Glutamatergic neuron (in vitro differentiated cells): Measurements from ENCODE around the gene CPN2. TPM values are rescaled to one million over a fixed set of nuclear protein-coding genes. Genes with fewer than 3 reads are reported as not detected.

Experiments used
- DNase-seq: peaks from one replicate; pipeline ENCODE4 v3.0.0; 2022
- H3K27ac Mint-ChIP-seq: one replicate; pipeline ENCODE4 v1.8.0; 2020; ENCODE audit warnings: mild to moderate bottlenecking, mixed read lengths, inconsistent platforms; ENCODE audit not compliant: unreplicated experiment
- H3K27me3 Mint-ChIP-seq: one replicate; pipeline ENCODE4 v1.8.0; 2020; ENCODE audit warnings: mild to moderate bottlenecking, moderate library complexity, mixed read lengths, inconsistent platforms; ENCODE audit not compliant: unreplicated experiment
- H3K36me3 Mint-ChIP-seq: one replicate; pipeline ENCODE4 v1.8.0; 2020; ENCODE audit warnings: mild to moderate bottlenecking, mixed read lengths, inconsistent platforms; ENCODE audit not compliant: unreplicated experiment
- H3K4me1 Mint-ChIP-seq: one replicate; pipeline ENCODE4 v1.8.0; 2020; ENCODE audit warnings: mild to moderate bottlenecking, low read depth, mixed read lengths, inconsistent platforms; ENCODE audit not compliant: unreplicated experiment
- H3K4me3 Mint-ChIP-seq: one replicate; pipeline ENCODE4 v1.8.0; 2020; ENCODE audit warnings: mild to moderate bottlenecking, mixed read lengths, inconsistent platforms; ENCODE audit not compliant: unreplicated experiment
- H3K9me3 Mint-ChIP-seq: one replicate; pipeline ENCODE4 v1.8.0; 2020; ENCODE audit warnings: mild to moderate bottlenecking, moderate library complexity, mixed read lengths, inconsistent platforms; ENCODE audit not compliant: unreplicated experiment
- CTCF ChIP-seq: fragments of 200-600 bp; sonication (generic); IDR thresholded peaks from one replicate; pipeline ENCODE4 v1.5.0; 2021; ENCODE audit not compliant: partially characterized antibody, unreplicated experiment
- long read RNA-seq: library from polyadenylated mRNA; unstranded; transcript quantifications from one replicate; pipeline ENCODE4 v2.0.0, GENCODE V29; 2020; ENCODE audit not compliant: unreplicated experiment
- total RNA-seq: library from RNA; stranded (reverse); fragmentation: NEBNext Ultra II Directional; extraction: Animal tissue kit (Norgen Biotek cat#: 25700); gene quantifications from one replicate; pipeline ENCODE4 v1.2.1, GENCODE V29; 2021; ENCODE audit not compliant: unreplicated experiment

CPN2 gene
- not detected for total RNA-seq
- long read RNA-seq = 0 reads

- no peak for DNase-seq
- Mint-ChIP-seq H3K27me3 (peaks cover under 1% of the 10 kb centered on the region), H3K4me3 (no peak within 1 kb of the TSS), H3K9me3 (no peaks in the 10 kb centered on the region), H3K27ac (no peak within 1 kb of the TSS), H3K4me1 (no peaks in the 10 kb centered on the region), H3K36me3 (no peaks in the 10 kb centered on the region)
- TF ChIP-seq CTCF = no peak
Observed at GRCh38 chr3:194351080-194351672, at the start of gene CPN2. CPN2 (minus strand) TSS chr3:194351328; CDS start chr3:194342702, 8,626 bp downstream.

GRCh38 chr3:194399874-194400411 lies 48.8 kb upstream of the CPN2 start:
- H3K4me3 Mint-ChIP-seq = no peak overlapping the region
- no peak overlapping the region for H3K27ac Mint-ChIP-seq

GRCh38 chr3:194399166-194399565 lies 48.0 kb upstream of the CPN2 start, which contains the start of gene GP5:
GP5 (minus strand) TSS chr3:194399266; CDS start chr3:194398282, 984 bp downstream.
- H3K4me3 Mint-ChIP-seq = peak within 1 kb of the TSS; percentile 81
- H3K27ac Mint-ChIP-seq = no peak within 1 kb of the TSS
- peaks cover 13% of the 10 kb centered on the region for H3K27me3 Mint-ChIP-seq
- no peak for TF ChIP-seq CTCF
- no peak for DNase-seq
- H3K36me3 Mint-ChIP-seq = no peaks in the 10 kb centered on the region
- H3K9me3 Mint-ChIP-seq = peaks cover 2% of the 10 kb centered on the region
- peaks cover 12% of the 10 kb centered on the region for H3K4me1 Mint-ChIP-seq

More at GRCh38 chr3:194399874-194400411, 48.8 kb upstream of the CPN2 start:
- peaks cover 12% of the 10 kb centered on the region for H3K4me1 Mint-ChIP-seq
- TF ChIP-seq CTCF = no peak
- no peaks in the 10 kb centered on the region for H3K36me3 Mint-ChIP-seq
- DNase-seq = no peak
- H3K9me3 Mint-ChIP-seq = peaks cover 2% of the 10 kb centered on the region
- peaks cover 13% of the 10 kb centered on the region for H3K27me3 Mint-ChIP-seq

- Mint-ChIP-seq H3K4me3 (peak overlapping the region; percentile 81), H3K36me3 (no peaks in the 10 kb centered on the region), H3K27me3 (peaks cover 13% of the 10 kb centered on the region), H3K4me1 (peaks cover 13% of the 10 kb centered on the region), H3K27ac (no peak overlapping the region), H3K9me3 (peaks cover 2% of the 10 kb centered on the region)
- TF ChIP-seq CTCF = no peak
- DNase-seq = peak; percentile 49
Observed at GRCh38 chr3:194397757-194398312, 46.7 kb upstream of the CPN2 start.
